ENCODE measurements around the gene CERS5. TPM values are rescaled to one million over a fixed set of nuclear protein-coding genes. Genes with fewer than 3 reads are reported as not detected.
A peak's percentile ranks its signal among the peaks of the same experiment; 100 is the strongest.

The CERS5 gene
- total RNA-seq, 1 donor from 2014 or later: 33.2 TPM

DNA sequence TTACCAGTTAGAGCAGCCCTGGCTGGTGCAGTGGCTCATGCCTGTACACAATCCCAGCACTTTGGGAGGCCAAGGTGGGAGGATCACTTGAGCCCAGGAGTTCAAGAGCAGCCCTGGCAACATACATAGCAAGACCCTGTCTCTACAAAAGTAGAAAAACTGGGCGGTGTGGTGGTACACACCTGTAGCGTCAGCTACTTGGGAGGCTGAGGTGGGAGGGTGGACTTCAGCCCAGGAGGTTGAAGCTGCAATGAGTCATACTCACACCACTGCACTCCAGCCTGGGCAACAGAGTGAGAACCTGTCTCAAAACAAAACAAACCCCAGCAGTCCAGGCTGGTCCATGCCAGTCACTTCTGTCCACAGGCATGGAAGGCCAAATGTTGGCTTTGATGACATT is 47.8 kb downstream of the CERS5 start:
- H3K27ac ChIP-seq: no peak overlapping the region
- ATAC-seq (no peak), DNase-seq (no peak)
- peaks cover 82% of the 10 kb centered on the region for H3K36me3 ChIP-seq
- no peak overlapping the region for H3K4me3 ChIP-seq
- intact Hi-C loops (cut with DNase I): no loop called here
- no peaks in the 10 kb centered on the region for H3K27me3 ChIP-seq
- TF ChIP-seq, protein P1, sequence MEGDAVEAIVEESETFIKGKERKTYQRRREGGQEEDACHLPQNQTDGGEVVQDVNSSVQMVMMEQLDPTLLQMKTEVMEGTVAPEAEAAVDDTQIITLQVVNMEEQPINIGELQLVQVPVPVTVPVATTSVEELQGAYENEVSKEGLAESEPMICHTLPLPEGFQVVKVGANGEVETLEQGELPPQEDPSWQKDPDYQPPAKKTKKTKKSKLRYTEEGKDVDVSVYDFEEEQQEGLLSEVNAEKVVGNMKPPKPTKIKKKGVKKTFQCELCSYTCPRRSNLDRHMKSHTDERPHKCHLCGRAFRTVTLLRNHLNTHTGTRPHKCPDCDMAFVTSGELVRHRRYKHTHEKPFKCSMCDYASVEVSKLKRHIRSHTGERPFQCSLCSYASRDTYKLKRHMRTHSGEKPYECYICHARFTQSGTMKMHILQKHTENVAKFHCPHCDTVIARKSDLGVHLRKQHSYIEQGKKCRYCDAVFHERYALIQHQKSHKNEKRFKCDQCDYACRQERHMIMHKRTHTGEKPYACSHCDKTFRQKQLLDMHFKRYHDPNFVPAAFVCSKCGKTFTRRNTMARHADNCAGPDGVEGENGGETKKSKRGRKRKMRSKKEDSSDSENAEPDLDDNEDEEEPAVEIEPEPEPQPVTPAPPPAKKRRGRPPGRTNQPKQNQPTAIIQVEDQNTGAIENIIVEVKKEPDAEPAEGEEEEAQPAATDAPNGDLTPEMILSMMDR (IDR thresholded peaks at IDR 0.05): no peak
- no peaks in the 10 kb centered on the region for H3K9me3 ChIP-seq
- peaks cover 12% of the 10 kb centered on the region for H3K4me1 ChIP-seq

DNA sequence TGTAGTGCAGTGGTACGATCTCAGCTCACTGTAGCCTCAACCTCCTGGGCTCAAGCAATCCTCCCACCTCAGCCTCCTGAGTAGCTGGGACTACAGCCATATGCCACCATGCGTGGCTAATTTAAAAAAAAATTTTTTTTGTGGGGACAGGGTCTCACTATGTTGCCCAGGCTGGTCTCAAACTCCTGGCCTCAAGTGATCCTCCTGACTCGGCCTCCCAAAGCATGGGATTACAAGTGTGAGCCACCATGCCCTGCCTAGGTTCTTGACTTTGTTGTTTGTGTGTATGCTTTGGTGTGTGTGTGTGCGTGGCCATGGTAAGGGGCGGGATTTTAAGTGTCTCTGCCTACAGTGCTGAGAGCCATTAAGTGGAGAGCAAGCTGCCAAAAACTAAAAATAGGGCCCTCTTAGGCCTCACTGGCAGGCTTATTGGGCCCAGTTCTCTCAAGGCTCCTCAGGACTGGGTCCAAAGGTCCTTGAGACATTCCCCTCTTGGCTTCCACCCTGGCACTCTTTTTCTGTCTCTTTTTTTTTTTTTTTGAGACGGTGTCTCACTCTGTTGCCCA is 50.0 kb downstream of the CERS5 start:
- Histone ChIP-seq H3K4me3 (no peak overlapping the region), H3K27me3 (no peaks in the 10 kb centered on the region), H3K4me1 (peaks cover 25% of the 10 kb centered on the region), H3K9me3 (no peaks in the 10 kb centered on the region), H3K36me3 (peaks cover 65% of the 10 kb centered on the region), H3K27ac (peak overlapping the region; percentile 55)
- TF ChIP-seq, protein P1 (IDR thresholded peaks at IDR 0.05): no peak
- intact Hi-C loops (cut with DNase I): no loop called here
- peak; percentile 72 for DNase-seq
- peak; percentile 79 for ATAC-seq

DNA sequence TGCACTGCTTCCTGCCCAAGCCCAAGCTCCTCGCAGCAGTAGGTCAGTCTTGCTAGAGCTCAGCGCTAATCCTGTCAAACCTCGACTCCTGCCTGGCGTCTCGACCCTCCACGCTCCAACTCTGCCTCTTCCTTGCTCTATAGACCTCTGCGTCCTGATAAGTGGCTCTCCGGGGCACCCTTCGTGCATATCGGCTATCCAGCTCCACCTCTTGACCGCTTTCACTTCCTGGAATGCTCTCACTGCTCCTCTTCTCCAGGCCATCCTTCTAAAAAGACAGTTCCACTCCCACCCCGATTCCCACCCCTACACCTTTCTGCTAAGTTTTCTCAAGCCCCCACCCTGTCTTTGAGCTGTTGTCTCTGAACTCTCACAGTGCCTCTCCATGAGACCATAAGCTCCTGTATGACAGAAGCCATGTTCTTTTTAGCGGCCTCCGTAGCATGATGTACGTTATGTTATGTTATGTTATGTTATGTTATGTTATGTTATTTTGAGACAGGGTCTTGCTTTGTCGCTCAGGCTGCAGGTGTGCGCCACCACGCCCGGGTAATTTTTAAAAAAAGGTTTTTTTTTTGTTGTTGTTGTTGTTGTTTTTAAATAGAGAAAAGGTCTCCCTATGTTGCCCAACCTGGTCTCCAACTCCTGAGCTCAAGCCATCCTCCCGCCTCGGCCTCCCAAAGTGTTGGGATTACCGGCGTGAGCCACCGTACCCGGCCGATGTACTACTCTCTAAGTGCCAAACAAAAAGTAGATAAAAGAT is 54.5 kb downstream of the CERS5 start:
- intact Hi-C loops (cut with DNase I): no loop called here
- Histone ChIP-seq H3K9me3 (no peaks in the 10 kb centered on the region), H3K4me3 (peak overlapping the region; percentile 76), H3K27me3 (no peaks in the 10 kb centered on the region), H3K4me1 (peaks cover 46% of the 10 kb centered on the region), H3K36me3 (peaks cover 27% of the 10 kb centered on the region), H3K27ac (peak overlapping the region; percentile 96)
- TF ChIP-seq, protein P1 (IDR thresholded peaks at IDR 0.05): no peak
- no peak for DNase-seq
- peak; percentile 1 for ATAC-seq

DNA sequence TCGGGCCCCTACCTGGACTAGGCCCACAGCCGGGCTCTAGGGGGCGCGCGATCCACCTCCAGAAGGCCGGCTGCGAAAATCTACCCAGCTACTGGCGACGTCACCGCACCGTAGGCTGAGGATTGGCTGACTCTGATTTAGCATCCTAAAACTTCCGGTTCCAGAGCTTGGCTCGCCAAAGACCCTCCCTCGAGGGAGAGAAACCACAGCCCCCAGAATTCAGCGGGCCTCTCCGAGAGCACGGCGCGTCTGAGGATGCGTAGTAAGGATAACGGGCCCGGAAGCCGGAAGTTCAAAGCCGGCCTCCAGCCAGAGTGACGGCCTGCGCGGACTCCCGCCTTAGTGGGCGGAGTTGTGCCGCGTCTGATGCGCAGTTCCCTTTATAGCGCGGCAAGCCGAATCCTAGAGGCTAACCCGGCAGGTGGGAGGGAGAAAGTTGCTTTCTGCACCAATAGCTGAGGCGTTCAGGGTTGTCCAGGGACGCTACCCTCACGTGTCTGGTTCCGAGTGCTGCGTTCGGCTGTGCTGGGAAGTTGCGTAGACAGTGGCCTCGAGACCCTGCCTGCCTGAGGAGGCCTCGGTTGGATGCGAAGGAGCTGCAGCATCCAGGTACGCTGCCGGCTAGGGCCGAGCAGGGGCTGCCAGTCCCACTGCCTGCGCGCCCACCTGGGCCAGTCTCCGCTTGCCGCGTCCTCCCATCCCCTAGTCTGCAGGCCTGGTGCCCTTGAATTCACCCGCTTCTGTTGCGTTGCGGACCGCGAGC is 55.3 kb downstream of the CERS5 start, which contains the start of gene COX14:
Gene COX14 (plus strand): TSS at position 544 of the 763 bp plus-strand sequence. CDS start 7,808 bp downstream, outside the sequence.
- peaks cover 43% of the 10 kb centered on the region for H3K4me1 ChIP-seq
- TF ChIP-seq, protein P1 (IDR thresholded peaks at IDR 0.05): peak; percentile 92
- ATAC-seq: peak; percentile 92

DNA sequence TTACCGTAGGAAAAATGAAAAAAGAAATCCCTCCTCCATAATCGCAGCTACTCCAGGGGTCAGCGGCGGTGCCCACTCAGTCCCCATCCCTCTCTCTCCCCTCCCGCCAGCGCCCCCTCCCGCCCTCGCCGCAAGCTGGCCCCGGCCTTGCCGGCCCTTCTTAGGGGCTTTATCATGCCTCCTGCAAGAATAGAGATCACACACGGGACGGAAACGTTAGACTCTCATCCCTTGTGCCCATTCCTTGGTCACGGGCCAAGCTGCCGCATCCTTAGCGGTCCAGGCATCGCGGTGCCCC is 55.8 kb downstream of the CERS5 start:
- TF ChIP-seq, protein P1 (IDR thresholded peaks at IDR 0.05): no peak
- DNase-seq: no peak

More for the DNA sequence above, 55.3 kb downstream of the CERS5 start, which contains the start of gene COX14:
- peaks cover 22% of the 10 kb centered on the region for H3K36me3 ChIP-seq
- no peaks in the 10 kb centered on the region for H3K27me3 ChIP-seq
- H3K4me3 ChIP-seq: peak within 1 kb of the TSS; percentile 76
- H3K9me3 ChIP-seq: no peaks in the 10 kb centered on the region
- intact Hi-C loops (cut with DNase I): no loop called here
- peak; percentile 99 for DNase-seq
- peak within 1 kb of the TSS; percentile 96 for H3K27ac ChIP-seq

More for the DNA sequence above, 55.8 kb downstream of the CERS5 start:
- H3K27ac ChIP-seq: peak overlapping the region; percentile 82
- peaks cover 38% of the 10 kb centered on the region for H3K4me1 ChIP-seq
- intact Hi-C loops (cut with DNase I): no loop called here
- no peaks in the 10 kb centered on the region for H3K27me3 ChIP-seq
- H3K4me3 ChIP-seq: peak overlapping the region; percentile 36
- no peaks in the 10 kb centered on the region for H3K9me3 ChIP-seq
- ATAC-seq: no peak
- H3K36me3 ChIP-seq: peaks cover 17% of the 10 kb centered on the region
